Lower leg skin (tissue), 4 donors: Measurements from ENCODE around the gene BRD7. TPM values are rescaled to one million over a fixed set of nuclear protein-coding genes. Genes with fewer than 3 reads are reported as not detected.
A peak's percentile ranks its signal among the peaks of the same experiment; 100 is the strongest.

ENCODE experiments used
- DNase-seq, 2 donors: peaks; one replicate each; pipeline ENCODE4 v3.0.0-alpha.2; 2019; ENCODE audit warnings: low spot score in 2 of 2
- H3K4me3 ChIP-seq: fragments of 200-600 bp; sonication (generic); 2 replicates; pipeline ENCODE4 v1.5.1; 2017; ENCODE audit warnings: mild to moderate bottlenecking, low read depth; ENCODE audit not compliant: poor library complexity, severe bottlenecking
- POLR2A ChIP-seq, 2 donors: fragments of 450-650 bp; IDR thresholded peaks; one replicate each; pipeline ENCODE4 v1.6.1; 2016 to 2017; ENCODE audit warnings: antibody characterized with exemption in 2 of 2, mild to moderate bottlenecking in 1 of 2, moderate library complexity in 1 of 2
- WGBS, 2 donors: methylation state at CpG; one replicate each; pipeline ENCODE4 v1.1.5; 2018; 5-methylcytosine and 5-hydroxymethylcytosine counted together
- intact Hi-C: fragments of 100-400 bp; cut with DNase I; formaldehyde crosslinking; loops from one replicate; pipeline ENCODE4 v1.15.0; 2023; ENCODE audit warnings: low total_unique reads
- total RNA-seq, 4 donors: library from RNA; depleted of rRNA; stranded (reverse); fragments of >200 nt; gene quantifications; one replicate each; pipeline ENCODE4 v1.1.0, GENCODE V29; 2016
- TF ChIP-seq, protein P1 (sequence below), 3 donors: fragments of 450-650 bp; IDR thresholded peaks; one replicate each; pipeline ENCODE4 v1.5.1; 2016; ENCODE audit warnings: antibody characterized with exemption in 3 of 3, mild to moderate bottlenecking in 3 of 3, moderate library complexity in 2 of 3

Gene BRD7
- total RNA-seq, 4 donors from 2014 or later, result 48.6 to 86.3 (median 52.0) TPM

DNA sequence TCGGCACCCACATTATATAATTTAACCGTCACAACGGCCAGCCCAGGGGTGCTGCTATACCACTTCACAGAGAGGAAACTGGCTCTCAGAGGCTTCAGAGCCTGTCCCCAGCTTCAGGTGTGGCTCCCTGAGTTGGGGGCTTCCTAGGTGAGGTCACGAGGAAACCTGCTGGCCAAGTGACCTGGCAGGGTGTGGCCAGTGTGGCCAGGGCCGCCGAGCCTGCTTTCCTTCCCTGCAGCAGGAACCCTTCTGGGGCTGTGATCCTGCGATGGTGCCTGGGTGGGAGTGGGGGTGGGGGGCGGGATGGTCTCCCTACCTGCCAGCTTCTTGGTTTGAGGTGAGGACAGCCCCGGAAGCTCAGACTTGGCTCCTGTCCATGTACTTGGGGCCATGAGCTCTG lies 62.5 kb downstream of the BRD7 start:
- WGBS, 2 donors, result 71 to 80% methylated on average over 9 of the region's 9 CpGs
- TF ChIP-seq, protein P1, sequence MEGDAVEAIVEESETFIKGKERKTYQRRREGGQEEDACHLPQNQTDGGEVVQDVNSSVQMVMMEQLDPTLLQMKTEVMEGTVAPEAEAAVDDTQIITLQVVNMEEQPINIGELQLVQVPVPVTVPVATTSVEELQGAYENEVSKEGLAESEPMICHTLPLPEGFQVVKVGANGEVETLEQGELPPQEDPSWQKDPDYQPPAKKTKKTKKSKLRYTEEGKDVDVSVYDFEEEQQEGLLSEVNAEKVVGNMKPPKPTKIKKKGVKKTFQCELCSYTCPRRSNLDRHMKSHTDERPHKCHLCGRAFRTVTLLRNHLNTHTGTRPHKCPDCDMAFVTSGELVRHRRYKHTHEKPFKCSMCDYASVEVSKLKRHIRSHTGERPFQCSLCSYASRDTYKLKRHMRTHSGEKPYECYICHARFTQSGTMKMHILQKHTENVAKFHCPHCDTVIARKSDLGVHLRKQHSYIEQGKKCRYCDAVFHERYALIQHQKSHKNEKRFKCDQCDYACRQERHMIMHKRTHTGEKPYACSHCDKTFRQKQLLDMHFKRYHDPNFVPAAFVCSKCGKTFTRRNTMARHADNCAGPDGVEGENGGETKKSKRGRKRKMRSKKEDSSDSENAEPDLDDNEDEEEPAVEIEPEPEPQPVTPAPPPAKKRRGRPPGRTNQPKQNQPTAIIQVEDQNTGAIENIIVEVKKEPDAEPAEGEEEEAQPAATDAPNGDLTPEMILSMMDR (IDR thresholded peaks at IDR 0.05), result no peak
- no peak for TF ChIP-seq POLR2A (IDR thresholded peaks at IDR 0.05)
- DNase-seq, result peak in 1 of 2 donors; percentile 76
- no peak overlapping the region for H3K4me3 ChIP-seq
- intact Hi-C loops, result no loop called here

DNA sequence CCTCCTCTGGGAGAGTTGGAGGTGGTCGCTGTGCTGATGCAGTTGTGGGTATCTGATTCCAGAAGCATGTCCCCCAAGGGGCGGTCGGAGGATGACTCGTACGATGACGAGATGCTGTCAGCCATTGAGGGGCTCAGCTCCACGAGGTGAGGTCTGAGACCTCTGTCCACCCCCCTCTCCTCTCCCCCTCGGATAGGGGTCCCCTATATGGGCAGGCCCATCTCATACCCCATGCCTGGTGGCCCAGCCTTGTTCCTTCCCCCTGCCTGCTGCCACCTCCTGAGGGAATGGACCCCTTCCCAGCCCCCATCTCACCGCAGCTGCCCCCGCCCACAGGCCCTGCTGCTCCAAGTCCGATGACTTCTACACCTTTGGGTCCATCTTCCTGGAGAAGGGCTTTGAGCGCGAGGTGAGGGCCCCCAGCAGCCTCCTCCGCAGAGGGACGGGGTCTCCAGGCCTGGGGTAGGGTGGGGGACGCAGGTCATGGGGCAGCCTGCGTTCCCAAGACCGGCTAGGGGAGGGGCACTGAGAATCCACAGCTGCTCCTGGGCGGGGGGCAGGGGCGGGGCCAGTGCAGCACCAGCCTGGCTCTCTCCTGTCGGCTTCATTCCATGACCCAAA lies 63.2 kb downstream of the BRD7 start:
- H3K4me3 ChIP-seq, result no peak overlapping the region
- TF ChIP-seq, protein P1 (IDR thresholded peaks at IDR 0.05), result no peak
- TF ChIP-seq POLR2A (IDR thresholded peaks at IDR 0.05), result no peak
- 82 to 84% methylated on average over 13 to 18 of the region's 21 CpGs for WGBS, 2 donors
- intact Hi-C loops, result no loop called here
- peak in 1 of 2 donors; percentile 78 for DNase-seq

DNA sequence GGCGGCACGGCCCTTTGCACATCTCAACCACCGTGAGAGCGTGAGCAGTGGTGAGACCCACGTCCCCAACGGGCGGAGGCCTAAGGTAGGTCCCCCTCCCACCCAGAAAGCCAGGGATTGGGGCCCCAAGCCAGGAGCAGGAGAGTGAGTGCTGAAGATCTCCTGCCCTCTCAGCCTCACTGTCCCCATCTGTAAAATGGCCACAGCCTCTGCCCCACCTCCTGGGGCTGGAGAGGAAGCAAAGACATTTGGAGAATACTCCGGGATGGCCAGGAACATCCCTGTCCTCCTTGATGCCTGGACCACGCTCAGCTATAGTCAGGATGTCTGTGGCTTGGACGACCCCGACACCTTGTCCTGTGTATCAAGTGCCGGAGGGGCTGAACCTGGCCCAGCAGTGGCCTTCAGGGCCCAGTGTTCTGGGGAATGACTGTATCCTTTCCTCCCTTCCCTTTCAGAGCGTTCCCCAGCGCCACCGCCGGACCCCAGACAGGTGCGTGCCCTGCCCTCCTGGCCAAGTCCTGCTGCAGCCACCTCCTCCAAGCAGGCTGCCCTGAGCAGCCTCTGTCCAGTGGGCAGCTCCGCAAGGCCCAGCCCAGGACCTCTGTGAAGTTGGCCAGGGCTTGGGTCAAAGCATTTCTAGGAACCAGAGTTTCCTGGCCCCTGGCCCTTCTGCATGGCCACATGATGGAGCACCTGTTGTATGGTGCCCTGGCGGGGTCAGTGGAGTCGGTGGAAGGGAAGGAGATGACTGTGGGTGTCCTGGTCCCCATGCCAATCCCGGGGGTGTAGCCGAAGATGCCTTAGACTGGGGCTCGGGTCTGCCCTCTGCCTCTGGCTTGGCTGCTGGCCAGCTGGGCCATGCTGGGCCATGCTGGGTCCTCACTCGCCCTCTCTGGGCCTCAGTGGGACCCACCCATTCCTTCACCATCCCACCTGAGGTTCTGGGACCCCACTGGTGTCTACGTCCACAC lies 64.0 kb downstream of the BRD7 start:
- WGBS, 2 donors, result 87 to 92% methylated on average over 16 to 19 of the region's 25 CpGs
- intact Hi-C loops, result no loop called here

DNA sequence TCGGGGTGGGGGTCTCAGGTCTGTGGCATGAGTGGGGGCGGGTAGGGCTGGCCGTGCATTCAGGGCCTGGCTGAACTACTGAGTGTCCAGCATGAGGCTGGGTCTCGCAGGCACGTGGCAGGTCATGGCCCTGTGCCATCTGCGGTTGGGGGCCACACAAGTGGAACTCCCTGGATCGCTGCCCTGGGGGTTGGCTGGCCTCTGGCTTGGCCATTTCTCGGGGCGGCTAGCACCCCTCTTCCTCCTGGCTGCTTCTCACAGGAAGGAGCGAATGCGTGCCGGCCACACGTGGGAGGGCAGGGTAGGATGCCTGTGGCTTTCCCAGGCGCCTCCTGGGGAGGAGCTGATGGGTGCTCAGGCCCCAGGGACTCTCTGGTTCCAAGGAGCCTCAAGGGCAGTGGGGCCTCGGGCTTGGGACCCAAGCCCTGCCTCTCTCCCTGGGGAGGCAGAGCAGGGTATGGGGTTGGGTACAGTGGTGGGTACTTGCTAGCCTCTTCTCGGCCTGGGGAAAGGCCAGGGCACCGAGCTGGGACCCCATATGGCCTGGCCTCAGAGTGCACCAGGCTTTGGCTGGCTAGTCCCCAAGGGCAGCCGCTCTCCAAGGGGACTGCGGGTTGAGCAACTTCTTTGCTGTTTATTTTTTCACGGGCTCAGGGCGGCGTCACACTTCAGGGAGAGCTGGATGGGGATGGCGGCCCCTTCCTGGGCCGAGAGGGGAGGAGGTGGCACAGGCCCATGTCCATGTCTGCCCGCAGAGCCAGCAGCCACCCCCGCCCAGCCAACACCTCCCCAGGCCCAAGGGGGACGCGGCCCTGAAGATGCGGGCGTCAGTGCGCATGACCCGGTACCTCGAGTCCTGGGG lies 65.0 kb downstream of the BRD7 start:
- intact Hi-C loops, result no loop called here

More for the DNA sequence above, 64.0 kb downstream of the BRD7 start:
- H3K4me3 ChIP-seq, result no peak overlapping the region
- peak in 1 of 2 donors; percentile 81 for DNase-seq
- TF ChIP-seq POLR2A (IDR thresholded peaks at IDR 0.05), result no peak
- TF ChIP-seq, protein P1 (IDR thresholded peaks at IDR 0.05), result no peak

More for the DNA sequence above, 65.0 kb downstream of the BRD7 start:
- peak in 1 of 2 donors; percentile 84 for DNase-seq
- 81 to 82% methylated on average over 25 to 30 of the region's 33 CpGs for WGBS, 2 donors
- TF ChIP-seq, protein P1 (IDR thresholded peaks at IDR 0.05), result no peak
- TF ChIP-seq POLR2A (IDR thresholded peaks at IDR 0.05), result no peak
- H3K4me3 ChIP-seq, result no peak overlapping the region
